ENCODE results near the gene CHST12. TPM values are rescaled to one million over a fixed set of nuclear protein-coding genes. Genes with fewer than 3 reads are reported as not detected.

The CHST12 gene
- total RNA-seq, 1 donor from 2014 or later: 18.5 TPM

DNA sequence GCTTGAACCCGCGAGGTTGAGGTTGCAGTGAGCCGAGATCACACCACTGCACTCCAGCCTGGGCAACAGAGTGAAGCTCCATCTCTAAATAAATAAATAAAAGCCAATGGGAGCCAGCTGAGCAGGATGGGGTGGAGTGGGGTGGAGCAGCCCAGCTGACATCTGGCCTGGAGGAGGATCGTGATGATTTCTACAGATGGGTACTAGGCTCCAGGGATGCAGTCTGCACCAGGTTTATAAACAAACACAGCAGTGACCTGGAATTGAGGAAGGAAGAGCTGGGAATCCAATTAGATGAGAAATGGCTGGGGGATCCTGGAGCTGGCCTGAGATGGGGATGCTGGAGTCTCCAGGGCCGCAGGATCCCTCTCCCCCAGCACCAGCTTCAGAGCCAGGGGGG is 80.1 kb downstream of the CHST12 start:
- no peak overlapping the region for H3K4me3 Mint-ChIP-seq (ENCODE audit: unreplicated experiment)
- H3K36me3 Mint-ChIP-seq (ENCODE audit: low read depth, unreplicated experiment): peaks cover 4% of the 10 kb centered on the region

DNA sequence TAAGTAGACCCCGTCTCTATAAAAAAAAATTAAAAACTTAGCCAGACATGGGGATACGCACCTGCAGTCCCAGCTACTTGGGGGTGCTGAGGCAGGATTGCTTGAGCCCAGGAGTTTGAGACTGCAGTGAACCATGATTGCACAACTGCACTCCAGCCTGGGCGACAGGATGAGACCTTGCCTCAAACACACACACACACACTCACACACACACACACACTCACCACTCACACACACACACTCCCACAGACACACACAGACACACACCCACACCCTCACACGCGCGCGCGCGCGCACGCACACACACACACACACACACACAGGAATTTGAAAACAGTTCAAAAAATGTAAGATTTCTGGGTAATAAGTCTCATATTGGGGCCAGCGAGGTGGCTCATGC is 81.5 kb downstream of the CHST12 start:
- Histone ChIP-seq H3K9me3 (ENCODE audit: insufficient read depth, low read depth, low read length) (no peaks in the 10 kb centered on the region), H3K4me1 (ENCODE audit: insufficient read depth, low read length) (no peaks in the 10 kb centered on the region), H3K27me3 (ENCODE audit: insufficient read depth, low read length) (no peaks in the 10 kb centered on the region), H3K4me2 (ENCODE audit: low read length) (no peak overlapping the region), H2AFZ (ENCODE audit: low read depth, low read length) (no peak overlapping the region), H3K27ac (ENCODE audit: low read depth, low read length) (no peak overlapping the region), H3K9ac (ENCODE audit: low read length) (no peak overlapping the region), H3K79me2 (ENCODE audit: insufficient read depth, low read length) (no peaks in the 10 kb centered on the region), H4K20me1 (ENCODE audit: insufficient read depth, low read length) (no peaks in the 10 kb centered on the region), H3K4me3 (ENCODE audit: insufficient read depth, low read depth, low read length) (no peak overlapping the region), H3K36me3 (ENCODE audit: insufficient read depth, low read length) (no peaks in the 10 kb centered on the region)
- no peak overlapping the region for H3K4me3 Mint-ChIP-seq (ENCODE audit: unreplicated experiment)
- H3K27me3 Mint-ChIP-seq (ENCODE audit: low read depth, unreplicated experiment): peaks cover 14% of the 10 kb centered on the region
- FAIRE-seq (no peak), DNase-seq (ENCODE audit: low read depth) (no peak)
- peaks cover 4% of the 10 kb centered on the region for H3K36me3 Mint-ChIP-seq (ENCODE audit: low read depth, unreplicated experiment)
- no peaks in the 10 kb centered on the region for H3K4me1 Mint-ChIP-seq (ENCODE audit: low read depth, unreplicated experiment)
- TF ChIP-seq, protein P1, sequence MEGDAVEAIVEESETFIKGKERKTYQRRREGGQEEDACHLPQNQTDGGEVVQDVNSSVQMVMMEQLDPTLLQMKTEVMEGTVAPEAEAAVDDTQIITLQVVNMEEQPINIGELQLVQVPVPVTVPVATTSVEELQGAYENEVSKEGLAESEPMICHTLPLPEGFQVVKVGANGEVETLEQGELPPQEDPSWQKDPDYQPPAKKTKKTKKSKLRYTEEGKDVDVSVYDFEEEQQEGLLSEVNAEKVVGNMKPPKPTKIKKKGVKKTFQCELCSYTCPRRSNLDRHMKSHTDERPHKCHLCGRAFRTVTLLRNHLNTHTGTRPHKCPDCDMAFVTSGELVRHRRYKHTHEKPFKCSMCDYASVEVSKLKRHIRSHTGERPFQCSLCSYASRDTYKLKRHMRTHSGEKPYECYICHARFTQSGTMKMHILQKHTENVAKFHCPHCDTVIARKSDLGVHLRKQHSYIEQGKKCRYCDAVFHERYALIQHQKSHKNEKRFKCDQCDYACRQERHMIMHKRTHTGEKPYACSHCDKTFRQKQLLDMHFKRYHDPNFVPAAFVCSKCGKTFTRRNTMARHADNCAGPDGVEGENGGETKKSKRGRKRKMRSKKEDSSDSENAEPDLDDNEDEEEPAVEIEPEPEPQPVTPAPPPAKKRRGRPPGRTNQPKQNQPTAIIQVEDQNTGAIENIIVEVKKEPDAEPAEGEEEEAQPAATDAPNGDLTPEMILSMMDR (IDR thresholded peaks at IDR 0.05; ENCODE audit: insufficient read depth, low read depth, low read length): no peak
- TF ChIP-seq EZH2 (IDR thresholded peaks at IDR 0.05; ENCODE audit: insufficient read depth, low read length): no peak
- no peak overlapping the region for H3K27ac Mint-ChIP-seq (ENCODE audit: unreplicated experiment)
- peaks cover 4% of the 10 kb centered on the region for H3K9me3 Mint-ChIP-seq (ENCODE audit: unreplicated experiment)

More for the DNA sequence above, 80.1 kb downstream of the CHST12 start:
- DNase-seq (ENCODE audit: low read depth) (no peak), FAIRE-seq (no peak)
- Mint-ChIP-seq H3K27me3 (ENCODE audit: low read depth, unreplicated experiment) (peaks cover 14% of the 10 kb centered on the region), H3K9me3 (ENCODE audit: unreplicated experiment) (peaks cover 4% of the 10 kb centered on the region), H3K27ac (ENCODE audit: unreplicated experiment) (no peak overlapping the region), H3K4me1 (ENCODE audit: low read depth, unreplicated experiment) (no peaks in the 10 kb centered on the region)
- Histone ChIP-seq H3K79me2 (ENCODE audit: insufficient read depth, low read length) (no peaks in the 10 kb centered on the region), H4K20me1 (ENCODE audit: insufficient read depth, low read length) (no peaks in the 10 kb centered on the region), H2AFZ (ENCODE audit: low read depth, low read length) (no peak overlapping the region), H3K9ac (ENCODE audit: low read length) (no peak overlapping the region), H3K9me3 (ENCODE audit: insufficient read depth, low read depth, low read length) (no peaks in the 10 kb centered on the region), H3K27ac (ENCODE audit: low read depth, low read length) (no peak overlapping the region), H3K36me3 (ENCODE audit: insufficient read depth, low read length) (no peaks in the 10 kb centered on the region), H3K4me3 (ENCODE audit: insufficient read depth, low read depth, low read length) (no peak overlapping the region), H3K27me3 (ENCODE audit: insufficient read depth, low read length) (no peaks in the 10 kb centered on the region), H3K4me2 (ENCODE audit: low read length) (no peak overlapping the region), H3K4me1 (ENCODE audit: insufficient read depth, low read length) (peaks cover 8% of the 10 kb centered on the region)
- TF ChIP-seq, protein P1 (IDR thresholded peaks at IDR 0.05; ENCODE audit: insufficient read depth, low read depth, low read length): no peak
- no peak for TF ChIP-seq EZH2 (IDR thresholded peaks at IDR 0.05; ENCODE audit: insufficient read depth, low read length)

DNA sequence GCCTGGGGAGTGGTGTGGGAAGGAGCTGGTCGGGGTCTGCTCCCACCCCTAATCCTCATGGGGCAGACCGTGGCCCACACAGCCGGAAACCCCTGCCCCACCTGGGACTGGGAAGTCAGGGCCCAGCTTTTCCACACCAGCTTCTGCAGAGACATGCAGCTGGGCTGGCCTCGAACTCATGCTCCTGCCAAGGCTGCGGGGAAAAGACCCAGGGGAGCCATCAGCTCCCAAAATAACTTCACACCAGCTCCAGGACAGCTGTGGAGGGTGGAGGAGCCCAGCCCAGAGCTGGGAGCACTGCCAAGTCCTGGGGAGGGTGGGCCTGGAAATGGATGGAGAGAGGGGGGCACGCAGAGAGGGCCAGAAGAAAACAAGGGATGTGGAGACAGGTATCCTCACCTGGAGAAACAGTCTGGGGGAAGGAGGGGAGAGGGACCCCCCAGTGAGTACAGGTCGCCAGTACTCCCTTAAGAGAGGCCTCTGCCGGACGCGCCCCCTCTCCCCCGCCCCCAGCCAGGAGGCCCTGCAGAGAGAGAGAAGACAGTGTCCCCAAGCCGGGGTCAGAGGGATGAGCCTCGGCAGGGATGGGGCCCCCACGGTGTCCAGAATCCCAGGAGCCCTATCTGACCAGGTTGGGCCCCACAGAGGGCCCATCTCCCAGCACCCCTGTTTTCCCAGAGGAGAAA is 84.3 kb downstream of the CHST12 start:
- Histone ChIP-seq H3K27ac (ENCODE audit: low read depth, low read length) (no peak overlapping the region), H3K36me3 (ENCODE audit: insufficient read depth, low read length) (no peaks in the 10 kb centered on the region), H3K4me3 (ENCODE audit: insufficient read depth, low read depth, low read length) (no peak overlapping the region), H3K9me3 (ENCODE audit: insufficient read depth, low read depth, low read length) (no peaks in the 10 kb centered on the region), H3K79me2 (ENCODE audit: insufficient read depth, low read length) (no peaks in the 10 kb centered on the region), H3K27me3 (ENCODE audit: insufficient read depth, low read length) (no peaks in the 10 kb centered on the region), H4K20me1 (ENCODE audit: insufficient read depth, low read length) (no peaks in the 10 kb centered on the region), H2AFZ (ENCODE audit: low read depth, low read length) (no peak overlapping the region), H3K4me2 (ENCODE audit: low read length) (no peak overlapping the region), H3K9ac (ENCODE audit: low read length) (no peak overlapping the region), H3K4me1 (ENCODE audit: insufficient read depth, low read length) (no peaks in the 10 kb centered on the region)
- TF ChIP-seq EZH2 (IDR thresholded peaks at IDR 0.05; ENCODE audit: insufficient read depth, low read length): no peak
- TF ChIP-seq, protein P1 (IDR thresholded peaks at IDR 0.05; ENCODE audit: insufficient read depth, low read depth, low read length): no peak
- peaks cover 8% of the 10 kb centered on the region for H3K27me3 Mint-ChIP-seq (ENCODE audit: low read depth, unreplicated experiment)
- H3K36me3 Mint-ChIP-seq (ENCODE audit: low read depth, unreplicated experiment): peaks cover 4% of the 10 kb centered on the region
- H3K4me1 Mint-ChIP-seq (ENCODE audit: low read depth, unreplicated experiment): no peaks in the 10 kb centered on the region
- no peak overlapping the region for H3K27ac Mint-ChIP-seq (ENCODE audit: unreplicated experiment)
- FAIRE-seq (no peak), DNase-seq (ENCODE audit: low read depth) (no peak)
- peaks cover 5% of the 10 kb centered on the region for H3K9me3 Mint-ChIP-seq (ENCODE audit: unreplicated experiment)
- H3K4me3 Mint-ChIP-seq (ENCODE audit: unreplicated experiment): no peak overlapping the region

Data from astrocyte (in vitro differentiated cells and primary cell).